Subcutaneous abdominal adipose tissue (tissue), 5 donors: ENCODE results near the gene SLC31A1.
"Not testable (repeated sequence)": the region's sequence is repeated elsewhere in the genome, so short reads cannot be mapped to it uniquely, and the experiment has no call there.

ENCODE experiments used
- H3K27ac ChIP-seq: one replicate; pipeline ENCODE4 v1.7.0; 2013; ENCODE audit warnings: low read depth, mild to moderate bottlenecking, inconsistent platforms, low read length, moderate library complexity
- H3K27me3 ChIP-seq, 5 donors: one replicate each; pipeline ENCODE4 v1.7.0; 2013; ENCODE audit warnings: low read length in 5 of 5, inconsistent platforms in 1 of 5; ENCODE audit not compliant: control insufficient read depth in 5 of 5, insufficient read depth in 4 of 5
- H3K36me3 ChIP-seq, 5 donors: one replicate each; pipeline ENCODE4 v1.7.0; 2013; ENCODE audit warnings: low read length in 5 of 5; ENCODE audit not compliant: control insufficient read depth in 5 of 5, insufficient read depth in 5 of 5
- H3K4me1 ChIP-seq, 5 donors: one replicate each; pipeline ENCODE4 v1.7.0; 2013; ENCODE audit warnings: low read length in 5 of 5, mild to moderate bottlenecking in 3 of 5, moderate library complexity in 1 of 5; ENCODE audit not compliant: control insufficient read depth in 5 of 5, insufficient read depth in 5 of 5
- H3K4me3 ChIP-seq, 5 donors: one replicate each; pipeline ENCODE4 v1.7.0; 2013; ENCODE audit warnings: low read length in 5 of 5, low read depth in 1 of 5
- H3K9ac ChIP-seq, 5 donors: one replicate each; pipeline ENCODE4 v1.7.0; 2013; ENCODE audit warnings: low read length in 5 of 5, mild to moderate bottlenecking in 4 of 5, moderate library complexity in 3 of 5
- H3K9me3 ChIP-seq, 5 donors: one replicate each; pipeline ENCODE4 v1.7.0; 2013; ENCODE audit warnings: low read length in 5 of 5; ENCODE audit not compliant: control insufficient read depth in 5 of 5
- donor health status: healthy.
- donor health status: healthy.
- donor health status: healthy.
- donor health status: healthy.
- donor health status: healthy.

The SLC31A1 gene

GRCh38 chr9:113274474-113275156 lies 53.3 kb downstream of the SLC31A1 start:
- peaks cover 26 to 56% (median 43%) of the 10 kb centered on the region in 5 donors for H3K36me3 ChIP-seq

GRCh38 chr9:113275157-113276131 lies 54.1 kb downstream of the SLC31A1 start, which contains the start of the genes CDC26 and PRPF4:
Gene CDC26 (minus strand): TSS chr9:113275572. CDS start chr9:113272507, 3,065 bp downstream.
Gene PRPF4 (plus strand): TSS chr9:113275658. CDS start chr9:113275744, 86 bp downstream.
- Histone ChIP-seq H3K27ac (peak within 1 kb of the TSS; percentile 98), H3K27me3 (no peaks in the 10 kb centered on the region), H3K4me1 (peaks cover 4 to 22% (median 18%) of the 10 kb centered on the region in 5 donors), H3K36me3 (peaks cover 26 to 56% (median 43%) of the 10 kb centered on the region in 5 donors), H3K4me3 (peak within 1 kb of the TSS; percentile 79 to 99 (median 91)), H3K9ac (peak within 1 kb of the TSS; percentile 87 to 99 (median 96)), H3K9me3 (no peaks in the 10 kb centered on the region)

More at GRCh38 chr9:113274474-113275156, 53.3 kb downstream of the SLC31A1 start:
- no peaks in the 10 kb centered on the region for H3K9me3 ChIP-seq
- H3K27me3 ChIP-seq, result no peaks in the 10 kb centered on the region
- H3K27ac ChIP-seq, result peak overlapping the region; percentile 98
- H3K4me3 ChIP-seq, result peak overlapping the region; percentile 79 to 99 (median 91)
- H3K4me1 ChIP-seq, result peaks cover 4 to 22% (median 18%) of the 10 kb centered on the region in 5 donors
- H3K9ac ChIP-seq, result peak overlapping the region; percentile 87 to 99 (median 96)

- Histone ChIP-seq H3K36me3 (peaks cover 32 to 61% (median 52%) of the 10 kb centered on the region in 5 donors), H3K9ac (no peak overlapping the region), H3K4me1 (peaks cover 4 to 22% (median 18%) of the 10 kb centered on the region in 5 donors)
Observed at GRCh38 chr9:113278840-113279239, 57.5 kb downstream of the SLC31A1 start.

GRCh38 chr9:113281356-113281755 lies 60.0 kb downstream of the SLC31A1 start:
- Histone ChIP-seq H3K4me1 (peaks cover 0 to 5% (median 3%) of the 10 kb centered on the region in 5 donors), H3K27ac (no peak overlapping the region), H3K9ac (peak overlapping the region in 1 of 5 donors; percentile 41), H3K36me3 (peaks cover 50 to 81% (median 72%) of the 10 kb centered on the region in 5 donors), H3K9me3 (no peaks in the 10 kb centered on the region), H3K27me3 (no peaks in the 10 kb centered on the region), H3K4me3 (no peak overlapping the region)

More at GRCh38 chr9:113278840-113279239, 57.5 kb downstream of the SLC31A1 start:
- Histone ChIP-seq H3K4me3 (no peak overlapping the region), H3K27ac (no peak overlapping the region), H3K9me3 (no peaks in the 10 kb centered on the region), H3K27me3 (no peaks in the 10 kb centered on the region)

- H3K27ac ChIP-seq, result no peak overlapping the region
- no peak overlapping the region for H3K9ac ChIP-seq
- H3K4me1 ChIP-seq, result peaks cover 0 to 2% (median 0%) of the 10 kb centered on the region in 5 donors
- H3K9me3 ChIP-seq, result no peaks in the 10 kb centered on the region
- peaks cover 52 to 89% (median 82%) of the 10 kb centered on the region in 5 donors for H3K36me3 ChIP-seq
- no peak overlapping the region for H3K4me3 ChIP-seq
- no peaks in the 10 kb centered on the region for H3K27me3 ChIP-seq
Observed at GRCh38 chr9:113289091-113289490, 67.7 kb downstream of the SLC31A1 start.

GRCh38 chr9:113290052-113290607 lies 68.8 kb downstream of the SLC31A1 start:
- H3K9ac ChIP-seq, result no peak overlapping the region
- H3K27ac ChIP-seq, result no peak overlapping the region
- peaks cover 43 to 79% (median 71%) of the 10 kb centered on the region in 5 donors for H3K36me3 ChIP-seq
- H3K27me3 ChIP-seq, result no peaks in the 10 kb centered on the region
- H3K9me3 ChIP-seq, result no peaks in the 10 kb centered on the region
- H3K4me3 ChIP-seq, result no peak overlapping the region
- H3K4me1 ChIP-seq, result peaks cover 0 to 2% (median 0%) of the 10 kb centered on the region in 5 donors

GRCh38 chr9:113293285-113293878 lies 72.0 kb downstream of the SLC31A1 start:
- peaks cover 24 to 50% (median 50%) of the 10 kb centered on the region in 5 donors for H3K36me3 ChIP-seq
- H3K27ac ChIP-seq, result no peak overlapping the region
- H3K9ac ChIP-seq, result no peak overlapping the region
- peaks cover 0 to 2% (median 0%) of the 10 kb centered on the region in 5 donors for H3K4me1 ChIP-seq
- H3K4me3 ChIP-seq, result no peak overlapping the region
- H3K9me3 ChIP-seq, result no peaks in the 10 kb centered on the region
- H3K27me3 ChIP-seq, result no peaks in the 10 kb centered on the region

- H3K9me3 ChIP-seq, H3K4me1 ChIP-seq, H3K27ac ChIP-seq, H3K27me3 ChIP-seq, H3K4me3 ChIP-seq, H3K9ac ChIP-seq: not testable (repeated sequence)
- peaks cover 8 to 24% (median 21%) of the 10 kb centered on the region in 5 donors for H3K36me3 ChIP-seq
Observed at GRCh38 chr9:113296247-113296646, 74.9 kb downstream of the SLC31A1 start.

- Histone ChIP-seq H3K9ac (no peak overlapping the region), H3K4me1 (peaks cover 0 to 7% (median 5%) of the 10 kb centered on the region in 5 donors), H3K4me3 (no peak overlapping the region), H3K27ac (no peak overlapping the region), H3K36me3 (peaks cover 8 to 17% (median 14%) of the 10 kb centered on the region in 5 donors), H3K9me3 (no peaks in the 10 kb centered on the region), H3K27me3 (peaks cover 0 to 3% (median 0%) of the 10 kb centered on the region in 5 donors)
Observed at GRCh38 chr9:113296796-113297558, 75.6 kb downstream of the SLC31A1 start.
